HG03095 (cell line): ENCODE measurements around the gene THUMPD3.

Source experiments
- ATAC-seq: cut with Tn5 transposase; IDR thresholded peaks from one replicate; pipeline ENCODE4 v1.9.1; 2021; ENCODE audit warnings: moderate library complexity; ENCODE audit not compliant: unreplicated experiment

The THUMPD3 gene, protein sequence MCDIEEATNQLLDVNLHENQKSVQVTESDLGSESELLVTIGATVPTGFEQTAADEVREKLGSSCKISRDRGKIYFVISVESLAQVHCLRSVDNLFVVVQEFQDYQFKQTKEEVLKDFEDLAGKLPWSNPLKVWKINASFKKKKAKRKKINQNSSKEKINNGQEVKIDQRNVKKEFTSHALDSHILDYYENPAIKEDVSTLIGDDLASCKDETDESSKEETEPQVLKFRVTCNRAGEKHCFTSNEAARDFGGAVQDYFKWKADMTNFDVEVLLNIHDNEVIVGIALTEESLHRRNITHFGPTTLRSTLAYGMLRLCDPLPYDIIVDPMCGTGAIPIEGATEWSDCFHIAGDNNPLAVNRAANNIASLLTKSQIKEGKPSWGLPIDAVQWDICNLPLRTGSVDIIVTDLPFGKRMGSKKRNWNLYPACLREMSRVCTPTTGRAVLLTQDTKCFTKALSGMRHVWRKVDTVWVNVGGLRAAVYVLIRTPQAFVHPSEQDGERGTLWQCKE

GRCh38 chr3:9362731-9363530 lies at the start of gene THUMPD3:
THUMPD3 (plus strand) TSS chr3:9363054; CDS start chr3:9365069, 2,015 bp downstream.
- peak; percentile 96 for ATAC-seq

GRCh38 chr3:9314796-9315195 lies 48.1 kb upstream of the THUMPD3 start:
- no peak for ATAC-seq

- ATAC-seq: no peak
Measured at GRCh38 chr3:9316881-9317361, 45.9 kb upstream of the THUMPD3 start.

- ATAC-seq: no peak
Measured at GRCh38 chr3:9322780-9323179, 40.1 kb upstream of the THUMPD3 start.

- ATAC-seq: no peak
Measured at GRCh38 chr3:9324944-9325343, 37.9 kb upstream of the THUMPD3 start.

DNA sequence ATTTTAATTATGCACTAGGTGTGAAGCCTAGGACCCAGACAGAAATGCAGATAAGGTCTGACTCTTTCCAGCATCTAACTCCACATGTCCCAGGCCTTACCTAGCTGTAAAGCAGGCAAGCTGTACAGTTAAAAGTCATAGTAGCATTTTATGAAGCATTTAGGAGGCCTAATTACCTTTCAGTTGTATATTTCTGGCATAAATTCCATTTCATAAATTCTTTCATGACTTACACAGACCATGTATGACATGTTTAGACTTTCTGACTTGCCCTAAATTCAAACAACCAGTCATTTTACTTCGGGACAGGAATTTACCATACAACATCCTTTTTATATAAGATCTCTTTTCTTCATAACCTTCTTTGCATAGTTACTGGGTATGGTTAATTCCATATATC lies 35.3 kb upstream of the THUMPD3 start:
- ATAC-seq: no peak

DNA sequence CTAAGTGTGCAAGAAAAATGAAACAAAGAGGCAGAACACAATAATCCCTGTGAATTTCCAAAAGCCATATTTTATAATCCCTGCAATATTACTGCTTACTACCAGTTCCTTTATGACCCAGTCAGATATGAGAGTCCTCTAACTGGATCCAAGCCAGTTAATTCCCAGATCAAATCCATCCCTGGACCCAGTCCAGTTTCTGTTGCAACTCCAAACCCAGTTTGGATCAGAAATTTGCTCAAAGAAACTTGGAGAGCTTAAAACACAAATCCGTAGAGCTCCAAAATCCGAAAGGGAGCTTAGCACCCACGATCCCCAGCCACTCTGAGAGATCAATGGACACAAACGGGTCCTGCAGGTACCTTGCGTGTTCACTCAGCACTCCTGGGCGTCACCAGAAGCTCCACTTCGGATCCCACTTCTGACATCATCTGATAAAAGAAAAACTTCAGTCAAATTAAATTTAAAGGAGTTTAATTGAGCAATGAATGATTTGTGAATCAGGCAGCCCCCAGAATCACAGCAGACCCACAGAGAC lies 32.6 kb upstream of the THUMPD3 start:
- no peak for ATAC-seq

DNA sequence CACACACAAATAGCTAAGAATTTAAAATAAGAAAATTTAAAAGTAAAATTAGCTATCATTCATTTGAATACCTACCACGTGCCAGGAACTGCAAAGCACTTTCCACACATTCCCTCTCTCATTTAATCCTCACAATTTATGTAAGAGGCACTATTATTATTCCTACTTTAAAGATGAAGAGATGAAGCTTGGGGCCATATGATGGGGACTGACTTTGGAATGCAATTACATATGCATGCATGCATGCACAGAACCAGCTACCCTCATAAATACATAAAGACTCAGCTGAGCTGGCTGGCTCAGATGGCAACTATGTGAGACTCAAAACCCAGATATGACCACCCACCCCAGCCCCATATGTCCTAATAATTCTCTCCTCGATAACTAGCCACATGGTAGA lies 31.7 kb upstream of the THUMPD3 start:
- no peak for ATAC-seq

DNA sequence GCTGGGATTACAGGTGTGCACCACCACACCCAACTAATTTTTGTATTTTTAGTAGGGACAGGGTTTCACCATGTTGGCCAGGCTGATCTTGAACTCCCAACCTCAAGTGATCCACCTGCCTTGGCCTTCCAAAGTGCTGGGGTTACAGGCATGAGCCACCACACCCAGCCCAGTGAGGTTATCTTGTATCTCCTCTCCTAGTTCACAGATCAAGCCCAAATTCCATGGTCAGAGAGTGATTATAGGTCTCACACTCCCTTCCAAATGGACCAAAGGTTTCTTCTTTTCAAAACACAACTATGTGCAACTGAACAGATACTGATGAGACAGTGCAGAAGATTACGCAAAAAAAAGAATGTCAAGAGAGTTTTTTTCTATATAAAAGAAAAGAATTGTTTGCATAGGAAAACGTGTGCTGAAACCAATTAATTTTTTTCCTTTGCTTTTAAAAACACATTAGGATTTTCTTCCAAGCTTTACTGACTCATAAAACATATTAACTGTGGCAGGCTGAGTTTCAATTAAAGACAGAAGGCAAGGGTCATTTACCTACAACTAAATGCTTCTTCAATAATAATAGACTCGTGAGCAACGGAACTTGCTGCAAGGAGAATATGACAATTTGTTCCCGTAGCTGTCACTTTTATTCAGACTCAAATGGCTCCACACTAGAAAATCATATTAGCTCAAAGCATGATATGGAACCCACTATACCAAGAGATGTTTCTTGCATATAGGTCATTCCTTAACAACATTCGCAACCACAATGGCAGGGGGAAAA lies 30.4 kb upstream of the THUMPD3 start:
- ATAC-seq: no peak

DNA sequence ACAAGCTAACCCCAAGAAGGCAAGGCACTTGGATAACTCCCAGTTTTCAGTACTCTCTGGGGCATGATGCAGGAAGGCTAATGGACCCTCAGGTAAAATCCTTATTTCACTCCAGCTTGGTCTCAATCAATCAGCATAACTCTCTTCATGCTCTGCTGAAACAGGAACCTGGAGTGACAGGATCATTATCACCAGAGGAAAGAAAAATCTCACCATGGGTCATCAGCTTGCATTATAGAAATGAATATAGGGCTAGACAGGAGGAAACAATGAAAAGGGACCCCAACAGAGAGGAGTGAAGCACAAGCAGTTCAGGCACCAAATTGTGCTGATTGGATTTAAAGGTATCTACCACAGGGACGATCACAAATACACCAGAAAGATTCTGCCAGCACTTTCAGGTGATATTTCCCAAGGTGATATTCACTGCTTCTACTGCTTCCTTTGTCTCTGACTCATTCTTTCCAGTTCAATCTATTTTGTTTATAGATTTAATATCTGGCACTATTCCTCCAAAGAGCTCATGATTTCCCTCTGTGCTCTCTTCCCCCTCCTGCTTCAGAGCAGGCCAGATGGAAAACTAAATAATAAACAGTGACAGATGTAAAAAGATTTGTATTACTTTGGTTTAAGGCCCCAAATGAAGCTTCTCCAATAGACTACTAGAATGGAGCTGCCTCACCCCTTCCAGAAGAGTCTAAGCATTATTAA lies 22.9 kb upstream of the THUMPD3 start:
- no peak for ATAC-seq

DNA sequence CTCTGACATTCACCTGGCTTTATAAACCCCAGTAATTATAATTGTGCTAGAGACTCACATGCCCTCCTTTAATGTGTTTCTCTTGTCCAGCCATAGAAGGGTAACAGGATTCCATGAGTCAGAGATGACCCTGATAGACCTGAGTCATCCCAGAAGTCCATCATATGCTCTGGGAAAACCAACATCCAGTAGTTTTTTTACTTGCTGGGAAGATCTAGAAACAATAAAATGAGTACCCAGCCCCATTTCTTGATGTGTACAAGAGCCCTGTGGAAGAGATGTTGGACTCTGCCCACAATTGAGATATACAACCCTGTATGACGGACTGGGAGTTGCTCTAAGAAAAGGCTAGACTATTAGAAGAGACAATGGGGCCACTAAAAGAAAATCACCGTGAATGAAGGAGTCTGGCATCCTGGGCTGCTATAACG lies 22.4 kb upstream of the THUMPD3 start:
- ATAC-seq: no peak

- no peak for ATAC-seq
Measured at GRCh38 chr3:9342696-9343095, 20.2 kb upstream of the THUMPD3 start.

- no peak for ATAC-seq
Measured at GRCh38 chr3:9343115-9343514, 19.7 kb upstream of the THUMPD3 start.

- no peak for ATAC-seq
Measured at GRCh38 chr3:9345041-9345440, 17.8 kb upstream of the THUMPD3 start.

- no peak for ATAC-seq
Measured at GRCh38 chr3:9346141-9346540, 16.7 kb upstream of the THUMPD3 start.

DNA sequence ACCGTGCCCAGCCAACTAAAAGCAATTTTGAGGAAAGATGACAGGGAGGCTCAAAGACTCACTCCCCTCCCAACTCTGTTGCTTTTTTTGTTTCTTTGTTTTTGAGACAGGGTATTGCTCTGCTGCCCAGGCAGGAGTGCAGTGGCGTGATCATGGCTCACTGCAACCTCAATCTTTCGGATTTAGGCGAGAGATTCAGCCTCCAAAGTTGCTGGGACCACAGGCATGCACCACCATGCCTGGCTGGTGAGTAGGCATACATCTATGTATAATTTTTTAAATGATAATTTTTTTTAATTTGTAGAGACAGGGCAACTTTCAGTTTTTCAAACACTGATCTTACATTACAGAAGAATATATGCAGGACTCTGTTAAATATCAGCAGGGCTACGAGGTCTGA lies 15.8 kb upstream of the THUMPD3 start:
- ATAC-seq: no peak

DNA sequence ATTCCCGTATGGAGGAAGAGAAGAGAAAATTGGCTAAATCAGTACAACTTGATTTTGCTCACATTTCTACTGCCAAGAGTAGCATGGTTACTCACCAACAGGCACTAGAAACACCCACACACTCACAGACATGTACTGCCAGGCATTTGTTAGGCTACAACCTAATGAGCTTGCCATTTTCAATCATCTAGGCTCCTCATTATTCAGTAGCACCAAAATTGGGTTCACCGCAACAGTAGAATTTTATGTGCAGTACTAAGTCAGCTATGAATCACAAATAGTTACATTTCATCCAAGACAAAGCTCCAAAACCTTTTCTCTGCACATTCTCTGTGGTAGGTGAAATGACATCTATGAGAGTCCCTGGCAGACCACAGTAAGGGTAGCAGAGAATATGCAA lies 15.0 kb upstream of the THUMPD3 start:
- ATAC-seq: no peak

DNA sequence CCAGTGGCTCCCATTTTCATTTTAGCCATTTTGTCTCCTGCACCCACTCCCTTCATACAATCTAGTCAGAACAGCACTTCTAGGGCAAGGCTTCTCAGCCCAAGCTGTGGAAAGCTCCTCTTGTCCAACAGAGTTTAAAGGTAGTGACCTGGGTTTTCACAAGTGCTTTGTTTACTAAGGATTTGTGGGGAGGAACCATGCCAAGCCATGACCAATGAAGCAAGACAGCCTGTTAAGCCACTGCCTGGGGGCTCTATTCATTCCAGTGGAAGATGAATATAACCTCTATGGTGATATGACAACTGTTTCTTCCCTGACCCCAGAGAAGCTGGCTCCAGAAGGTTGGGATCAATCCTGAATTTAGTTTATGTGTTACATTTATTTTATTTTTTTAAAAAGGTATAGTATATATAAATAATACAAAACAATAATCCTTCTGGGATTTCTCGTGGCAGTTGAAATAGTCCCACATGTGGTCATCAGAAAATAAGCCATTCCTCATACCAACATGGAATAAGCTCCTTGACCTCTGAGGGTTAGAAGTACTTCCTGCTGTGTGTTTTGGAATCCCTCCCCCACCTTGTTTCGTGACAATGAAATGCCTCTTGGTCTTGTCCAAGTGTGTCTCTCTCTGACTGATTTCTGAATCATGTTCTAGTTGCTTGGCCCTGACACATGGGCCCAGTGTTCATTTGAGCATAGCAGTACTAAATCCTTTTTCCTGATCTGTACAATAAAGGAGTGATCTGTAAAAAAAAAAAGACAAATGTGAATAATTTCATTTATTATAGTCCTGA lies 13.3 kb upstream of the THUMPD3 start:
- ATAC-seq: no peak

GRCh38 chr3:9351709-9352126 lies 11.1 kb upstream of the THUMPD3 start:
- ATAC-seq: no peak
